ENCODE data around the gene MAN1C1. TPM values are rescaled to one million over a fixed set of nuclear protein-coding genes. Genes with fewer than 3 reads are reported as not detected.

MAN1C1 gene
- total and polyA plus RNA-seq, 2 donors (not counting 3 experiments of a cell fraction or from before 2014, with no cell fraction given), result 1.5 to 4.0 TPM

GRCh38 chr1:25799935-25800702 is 183.5 kb downstream of the MAN1C1 start, which contains the start of gene SELENON:
TSS of gene SELENON (plus strand) at chr1:25800193. CDS start at chr1:25800231, 38 bp downstream.
- Histone ChIP-seq H3K9me3 (replicated peaks; ENCODE audit: control insufficient read depth, insufficient read depth, low read length) (no peaks in the 10 kb centered on the region), H2AFZ (ENCODE audit: low read depth, low read length) (peak within 1 kb of the TSS; percentile 80), H3K27me3 (ENCODE audit: control insufficient read depth in 2 of 2, insufficient read depth in 2 of 2, low read length in 2 of 2) (peaks cover 0 to 1% of the 10 kb centered on the region in 2 experiments), H3K36me3 (ENCODE audit: control insufficient read depth in 2 of 2, extremely low read depth in 1 of 2, insufficient read depth in 2 of 2, low read length in 2 of 2) (no peaks in the 10 kb centered on the region), H3K9me1 (replicated peaks; ENCODE audit: control insufficient read depth, extremely low read depth, insufficient read depth, low read length) (no peaks in the 10 kb centered on the region), H4K20me1 (replicated peaks; ENCODE audit: control insufficient read depth, extremely low read depth, insufficient read depth, low read length) (no peaks in the 10 kb centered on the region), H3K9ac (replicated peaks; ENCODE audit: extremely low read depth, insufficient read depth, low read length) (peak within 1 kb of the TSS; percentile 53), H3K4me3 (replicated peaks in 1 of 3; ENCODE audit: insufficient read depth in 1 of 3, low read depth in 1 of 3, low read length in 3 of 3) (peak within 1 kb of the TSS; percentile 22 to 61 (median 53)), H3K4me1 (ENCODE audit: control insufficient read depth, extremely low read depth, insufficient read depth, low read length) (peaks cover 28% of the 10 kb centered on the region), H3K79me2 (ENCODE audit: control insufficient read depth, insufficient read depth, low read length) (peaks cover 20% of the 10 kb centered on the region), H3K27ac (ENCODE audit: insufficient read depth, low read depth, low read length) (peak within 1 kb of the TSS; percentile 30), H3K4me2 (ENCODE audit: insufficient read depth, low read length) (peak within 1 kb of the TSS; percentile 53)
- TF ChIP-seq POLR2A (IDR thresholded peaks at IDR 0.05; ENCODE audit: low read depth, low read length) (peak; percentile 33), POLR2AphosphoS5 (IDR thresholded peaks at IDR 0.05; ENCODE audit: insufficient read depth, low read depth, low read length) (peak; percentile 77), CTCF (IDR thresholded peaks at IDR 0.05; ENCODE audit: extremely low read depth in 1 of 2, insufficient read depth in 1 of 2, low read depth in 1 of 2, low read length in 2 of 2) (no peak)
- peak; percentile 51 for DNase-seq (ENCODE audit: low read depth, low spot score)
- ChIA-PET POLR2A (no interaction called here), CTCF (interaction anchor here (0.7 to 3.1 kb wide), 8 partner anchors 9 to 369 kb away, joined by 3 to 15 read pairs (median 3); no protein-coding TSS in a partner anchor)
- FAIRE-seq, result peak; percentile 47
- dilution Hi-C loops (cut with MboI; ENCODE audit: extremely low pct_ligation_motif_present, low sequenced_read_pairs), result no loop called here
- no TSS peak for BruUV-seq (replicated peaks)
- intact Hi-C loops (cut with micrococcal nuclease), result loop anchor here (5.0 to 10.0 kb wide), 3 partner anchors 258 to 565 kb away; partner anchors contain the start of genes LDLRAP1, MACO1 and SYF2

Measured in endothelial cell of umbilical vein (primary cell).